ENCODE measurements around the gene TMEM238L.

TMEM238L gene

GRCh38 chr17:10761281-10761680 is 42.6 kb downstream of the TMEM238L start:
- Histone ChIP-seq H3K36me3 (ENCODE audit: insufficient read depth, low read length) (no peaks in the 10 kb centered on the region), H3K4me1 (ENCODE audit: insufficient read depth, low read length, poor library complexity, severe bottlenecking) (peaks cover under 1% of the 10 kb centered on the region), H3K9me2 (replicated peaks; ENCODE audit: low read depth, low read length) (no peaks in the 10 kb centered on the region), H3K9ac (ENCODE audit: low read depth, low read length, poor library complexity, severe bottlenecking) (no peak overlapping the region), H3K4me2 (ENCODE audit: low read depth, low read length, poor library complexity, severe bottlenecking) (no peak overlapping the region), H3K4me3 (ENCODE audit: low read length, poor library complexity, severe bottlenecking) (no peak overlapping the region), H3K79me2 (ENCODE audit: insufficient read depth, low read length) (no peaks in the 10 kb centered on the region), H3K27me3 (ENCODE audit: insufficient read depth, low read length, poor library complexity, severe bottlenecking) (no peaks in the 10 kb centered on the region), H2AFZ (ENCODE audit: low read length) (no peak overlapping the region), H3K9me3 (ENCODE audit: insufficient read depth, low read depth, low read length) (no peaks in the 10 kb centered on the region), H4K20me1 (ENCODE audit: insufficient read depth, low read length, poor library complexity, severe bottlenecking) (no peaks in the 10 kb centered on the region), H3F3A (ENCODE audit: low read depth) (no peaks in the 10 kb centered on the region)
- no peak for TF ChIP-seq EZH2phosphoT487 (IDR thresholded peaks at IDR 0.05; ENCODE audit: borderline replicate concordance)
- TF ChIP-seq, protein P1, sequence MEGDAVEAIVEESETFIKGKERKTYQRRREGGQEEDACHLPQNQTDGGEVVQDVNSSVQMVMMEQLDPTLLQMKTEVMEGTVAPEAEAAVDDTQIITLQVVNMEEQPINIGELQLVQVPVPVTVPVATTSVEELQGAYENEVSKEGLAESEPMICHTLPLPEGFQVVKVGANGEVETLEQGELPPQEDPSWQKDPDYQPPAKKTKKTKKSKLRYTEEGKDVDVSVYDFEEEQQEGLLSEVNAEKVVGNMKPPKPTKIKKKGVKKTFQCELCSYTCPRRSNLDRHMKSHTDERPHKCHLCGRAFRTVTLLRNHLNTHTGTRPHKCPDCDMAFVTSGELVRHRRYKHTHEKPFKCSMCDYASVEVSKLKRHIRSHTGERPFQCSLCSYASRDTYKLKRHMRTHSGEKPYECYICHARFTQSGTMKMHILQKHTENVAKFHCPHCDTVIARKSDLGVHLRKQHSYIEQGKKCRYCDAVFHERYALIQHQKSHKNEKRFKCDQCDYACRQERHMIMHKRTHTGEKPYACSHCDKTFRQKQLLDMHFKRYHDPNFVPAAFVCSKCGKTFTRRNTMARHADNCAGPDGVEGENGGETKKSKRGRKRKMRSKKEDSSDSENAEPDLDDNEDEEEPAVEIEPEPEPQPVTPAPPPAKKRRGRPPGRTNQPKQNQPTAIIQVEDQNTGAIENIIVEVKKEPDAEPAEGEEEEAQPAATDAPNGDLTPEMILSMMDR (conservative IDR thresholded peaks at IDR 0.05; ENCODE audit: low read length): no peak

GRCh38 chr17:10758062-10758461 is 45.8 kb downstream of the TMEM238L start:
- H3K9me2 ChIP-seq (replicated peaks; ENCODE audit: low read depth, low read length): no peaks in the 10 kb centered on the region
- H3K9me3 ChIP-seq (ENCODE audit: insufficient read depth, low read depth, low read length): no peaks in the 10 kb centered on the region
- no peak overlapping the region for H3K4me2 ChIP-seq (ENCODE audit: low read depth, low read length, poor library complexity, severe bottlenecking)
- H3K4me3 ChIP-seq (ENCODE audit: low read length, poor library complexity, severe bottlenecking): no peak overlapping the region
- no peak for TF ChIP-seq EZH2phosphoT487 (IDR thresholded peaks at IDR 0.05; ENCODE audit: borderline replicate concordance)
- TF ChIP-seq, protein P1 (conservative IDR thresholded peaks at IDR 0.05; ENCODE audit: low read length): no peak
- H3K79me2 ChIP-seq (ENCODE audit: insufficient read depth, low read length): no peaks in the 10 kb centered on the region
- no peaks in the 10 kb centered on the region for H4K20me1 ChIP-seq (ENCODE audit: insufficient read depth, low read length, poor library complexity, severe bottlenecking)
- H3F3A ChIP-seq (ENCODE audit: low read depth): no peaks in the 10 kb centered on the region
- no peak overlapping the region for H3K9ac ChIP-seq (ENCODE audit: low read depth, low read length, poor library complexity, severe bottlenecking)
- no peaks in the 10 kb centered on the region for H3K27me3 ChIP-seq (ENCODE audit: insufficient read depth, low read length, poor library complexity, severe bottlenecking)
- peaks cover 17% of the 10 kb centered on the region for H3K4me1 ChIP-seq (ENCODE audit: insufficient read depth, low read length, poor library complexity, severe bottlenecking)
- H3K36me3 ChIP-seq (ENCODE audit: insufficient read depth, low read length): no peaks in the 10 kb centered on the region
- no peak overlapping the region for H2AFZ ChIP-seq (ENCODE audit: low read length)

DNA sequence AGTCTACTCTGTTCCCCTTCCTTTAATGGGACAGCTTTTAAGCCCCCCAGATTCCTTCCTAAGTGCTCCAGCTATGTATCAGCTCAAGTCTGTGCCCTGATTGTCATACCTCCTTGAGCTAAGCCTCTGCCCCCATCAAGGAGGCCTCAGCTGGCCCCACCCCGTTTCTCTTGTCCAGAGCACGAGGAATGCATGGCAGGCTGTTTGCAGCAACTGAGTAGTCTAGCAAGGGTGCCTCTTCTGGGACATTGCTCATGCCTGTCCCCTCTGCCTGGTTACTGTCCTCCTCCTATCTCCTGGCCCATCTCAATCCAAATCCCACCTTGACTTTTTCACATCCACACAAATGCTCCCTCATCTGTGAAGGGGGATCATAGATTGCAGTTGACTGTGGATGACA is 46.3 kb downstream of the TMEM238L start:
- no peaks in the 10 kb centered on the region for H4K20me1 ChIP-seq (ENCODE audit: insufficient read depth, low read length, poor library complexity, severe bottlenecking)
- H3K79me2 ChIP-seq (ENCODE audit: insufficient read depth, low read length): no peaks in the 10 kb centered on the region
- no peak overlapping the region for H3K4me3 ChIP-seq (ENCODE audit: low read length, poor library complexity, severe bottlenecking)
- no peaks in the 10 kb centered on the region for H3K36me3 ChIP-seq (ENCODE audit: insufficient read depth, low read length)
- H3K9me3 ChIP-seq (ENCODE audit: insufficient read depth, low read depth, low read length): no peaks in the 10 kb centered on the region
- H3K9ac ChIP-seq (ENCODE audit: low read depth, low read length, poor library complexity, severe bottlenecking): no peak overlapping the region
- H3K9me2 ChIP-seq (replicated peaks; ENCODE audit: low read depth, low read length): no peaks in the 10 kb centered on the region
- TF ChIP-seq, protein P1 (conservative IDR thresholded peaks at IDR 0.05; ENCODE audit: low read length): no peak
- no peak for TF ChIP-seq EZH2phosphoT487 (IDR thresholded peaks at IDR 0.05; ENCODE audit: borderline replicate concordance)
- H3K27me3 ChIP-seq (ENCODE audit: insufficient read depth, low read length, poor library complexity, severe bottlenecking): no peaks in the 10 kb centered on the region
- H3F3A ChIP-seq (ENCODE audit: low read depth): no peaks in the 10 kb centered on the region
- H3K4me1 ChIP-seq (ENCODE audit: insufficient read depth, low read length, poor library complexity, severe bottlenecking): peaks cover 17% of the 10 kb centered on the region
- H3K4me2 ChIP-seq (ENCODE audit: low read depth, low read length, poor library complexity, severe bottlenecking): no peak overlapping the region
- no peak overlapping the region for H2AFZ ChIP-seq (ENCODE audit: low read length)
